ENCODE data around the gene SERTAD2.

Gene SERTAD2, protein sequence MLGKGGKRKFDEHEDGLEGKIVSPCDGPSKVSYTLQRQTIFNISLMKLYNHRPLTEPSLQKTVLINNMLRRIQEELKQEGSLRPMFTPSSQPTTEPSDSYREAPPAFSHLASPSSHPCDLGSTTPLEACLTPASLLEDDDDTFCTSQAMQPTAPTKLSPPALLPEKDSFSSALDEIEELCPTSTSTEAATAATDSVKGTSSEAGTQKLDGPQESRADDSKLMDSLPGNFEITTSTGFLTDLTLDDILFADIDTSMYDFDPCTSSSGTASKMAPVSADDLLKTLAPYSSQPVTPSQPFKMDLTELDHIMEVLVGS

DNA sequence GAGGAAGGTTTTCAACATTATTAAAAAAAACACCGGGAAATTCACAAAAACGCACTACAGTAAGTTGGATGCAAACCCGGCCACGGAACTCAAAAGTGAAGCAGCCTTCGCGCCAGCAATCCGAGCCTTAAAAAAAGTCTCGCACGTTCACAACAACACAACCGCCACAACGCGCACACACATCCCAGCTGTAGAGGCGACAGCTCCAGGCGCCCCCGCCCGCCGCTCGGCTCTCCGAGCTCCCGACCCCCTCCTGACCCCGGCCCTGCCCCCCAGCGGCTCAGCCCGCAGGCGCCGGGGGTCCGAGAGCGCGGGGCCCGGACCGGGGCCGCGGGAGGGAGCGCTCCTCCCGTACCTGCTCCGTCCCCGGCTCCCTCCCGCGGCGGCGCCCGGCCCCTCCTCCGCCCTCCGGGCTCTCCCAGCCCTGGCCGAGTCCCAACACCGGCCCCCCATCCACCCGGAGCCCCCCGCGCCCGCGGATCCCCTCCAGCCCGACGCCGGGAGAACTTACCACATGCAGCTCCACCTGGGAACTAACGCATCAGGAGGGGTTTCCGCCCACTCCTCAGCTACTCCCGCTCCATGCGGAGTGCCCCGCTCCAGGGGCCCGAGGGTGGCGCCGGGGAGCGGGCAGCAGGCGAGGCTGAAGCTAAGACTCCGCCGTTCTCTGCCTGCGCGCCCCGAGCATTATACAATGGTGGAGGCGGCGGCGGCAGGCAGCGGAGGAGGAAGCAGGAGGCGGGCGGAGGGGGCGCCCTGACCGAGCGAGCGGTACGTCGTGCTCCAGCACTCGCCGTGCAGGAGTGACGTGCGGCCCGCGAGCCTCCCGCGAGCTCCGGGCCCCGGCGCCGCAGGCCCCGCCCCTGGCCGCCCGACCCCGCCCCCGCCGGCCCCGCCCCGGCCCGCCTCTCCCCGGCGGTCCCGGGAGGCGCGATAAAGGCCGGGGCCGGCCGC, at the start of gene SERTAD2:
SERTAD2 (minus strand) TSS at position 805 of the 954 bp plus-strand sequence. CDS start 17,042 bp downstream, outside the sequence.
- peak within 1 kb of the TSS; percentile 96 for H3K27ac ChIP-seq
- TF ChIP-seq, protein P1, sequence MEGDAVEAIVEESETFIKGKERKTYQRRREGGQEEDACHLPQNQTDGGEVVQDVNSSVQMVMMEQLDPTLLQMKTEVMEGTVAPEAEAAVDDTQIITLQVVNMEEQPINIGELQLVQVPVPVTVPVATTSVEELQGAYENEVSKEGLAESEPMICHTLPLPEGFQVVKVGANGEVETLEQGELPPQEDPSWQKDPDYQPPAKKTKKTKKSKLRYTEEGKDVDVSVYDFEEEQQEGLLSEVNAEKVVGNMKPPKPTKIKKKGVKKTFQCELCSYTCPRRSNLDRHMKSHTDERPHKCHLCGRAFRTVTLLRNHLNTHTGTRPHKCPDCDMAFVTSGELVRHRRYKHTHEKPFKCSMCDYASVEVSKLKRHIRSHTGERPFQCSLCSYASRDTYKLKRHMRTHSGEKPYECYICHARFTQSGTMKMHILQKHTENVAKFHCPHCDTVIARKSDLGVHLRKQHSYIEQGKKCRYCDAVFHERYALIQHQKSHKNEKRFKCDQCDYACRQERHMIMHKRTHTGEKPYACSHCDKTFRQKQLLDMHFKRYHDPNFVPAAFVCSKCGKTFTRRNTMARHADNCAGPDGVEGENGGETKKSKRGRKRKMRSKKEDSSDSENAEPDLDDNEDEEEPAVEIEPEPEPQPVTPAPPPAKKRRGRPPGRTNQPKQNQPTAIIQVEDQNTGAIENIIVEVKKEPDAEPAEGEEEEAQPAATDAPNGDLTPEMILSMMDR (IDR thresholded peaks at IDR 0.05): peak; percentile 31
- no peak for TF ChIP-seq ZFX (IDR thresholded peaks at IDR 0.05; ENCODE audit: borderline replicate concordance)

DNA sequence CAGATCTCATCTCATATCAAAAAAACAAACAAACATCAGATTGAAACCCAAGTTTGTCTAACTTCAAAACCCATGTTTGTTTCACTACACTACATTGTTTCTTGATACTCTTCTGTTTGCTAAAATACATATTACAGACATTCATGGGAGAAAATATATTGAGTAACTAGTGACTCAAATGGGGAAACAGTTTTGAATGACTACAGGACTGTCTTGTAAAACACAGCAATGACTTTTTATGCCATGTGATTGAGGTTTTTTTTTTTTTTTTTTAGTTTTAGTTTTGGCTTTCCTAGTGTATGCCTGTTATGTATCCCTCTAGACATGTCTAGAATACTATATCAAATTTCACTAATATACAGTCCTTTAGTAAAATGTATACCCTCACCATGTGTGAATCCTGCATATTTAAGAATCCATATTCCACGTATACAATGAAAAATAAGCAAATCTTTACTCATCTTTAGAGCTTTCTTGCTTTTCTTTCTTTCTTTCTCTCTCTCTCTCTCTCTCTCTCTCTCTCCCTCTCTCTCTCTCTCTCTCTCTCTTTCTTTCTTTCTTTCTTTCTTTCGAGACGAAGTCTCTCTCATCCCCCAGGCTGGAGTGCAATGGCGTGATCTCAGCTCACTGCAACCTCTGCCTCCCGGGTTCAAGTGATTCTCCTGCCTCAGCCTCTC, 46.6 kb upstream of the SERTAD2 start:
- no peak overlapping the region for H3K27ac ChIP-seq
- no peak for TF ChIP-seq ZFX (IDR thresholded peaks at IDR 0.05; ENCODE audit: borderline replicate concordance)
- TF ChIP-seq, protein P1 (IDR thresholded peaks at IDR 0.05): no peak

DNA sequence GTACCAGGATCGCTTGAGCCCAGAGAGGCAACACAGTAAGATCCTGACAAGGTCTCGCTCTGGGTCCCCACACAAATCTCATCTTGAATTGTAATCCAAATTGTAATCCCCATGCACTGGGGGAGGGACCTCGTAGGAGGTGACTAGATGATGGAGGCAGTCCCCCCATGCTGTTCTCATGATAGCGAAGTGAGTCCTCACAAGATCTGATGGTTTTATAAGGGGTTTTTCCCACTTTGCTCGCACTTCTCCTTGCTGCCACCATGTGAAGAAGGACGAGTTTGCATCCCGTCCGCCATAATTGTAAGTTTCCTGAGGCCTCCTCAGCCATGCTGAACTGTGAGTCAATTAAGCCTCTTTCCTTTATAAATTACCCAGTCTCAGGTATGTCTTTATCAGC, 46.0 kb upstream of the SERTAD2 start:
- no peak overlapping the region for H3K27ac ChIP-seq
- no peak for TF ChIP-seq ZFX (IDR thresholded peaks at IDR 0.05; ENCODE audit: borderline replicate concordance)
- TF ChIP-seq, protein P1 (IDR thresholded peaks at IDR 0.05): no peak

DNA sequence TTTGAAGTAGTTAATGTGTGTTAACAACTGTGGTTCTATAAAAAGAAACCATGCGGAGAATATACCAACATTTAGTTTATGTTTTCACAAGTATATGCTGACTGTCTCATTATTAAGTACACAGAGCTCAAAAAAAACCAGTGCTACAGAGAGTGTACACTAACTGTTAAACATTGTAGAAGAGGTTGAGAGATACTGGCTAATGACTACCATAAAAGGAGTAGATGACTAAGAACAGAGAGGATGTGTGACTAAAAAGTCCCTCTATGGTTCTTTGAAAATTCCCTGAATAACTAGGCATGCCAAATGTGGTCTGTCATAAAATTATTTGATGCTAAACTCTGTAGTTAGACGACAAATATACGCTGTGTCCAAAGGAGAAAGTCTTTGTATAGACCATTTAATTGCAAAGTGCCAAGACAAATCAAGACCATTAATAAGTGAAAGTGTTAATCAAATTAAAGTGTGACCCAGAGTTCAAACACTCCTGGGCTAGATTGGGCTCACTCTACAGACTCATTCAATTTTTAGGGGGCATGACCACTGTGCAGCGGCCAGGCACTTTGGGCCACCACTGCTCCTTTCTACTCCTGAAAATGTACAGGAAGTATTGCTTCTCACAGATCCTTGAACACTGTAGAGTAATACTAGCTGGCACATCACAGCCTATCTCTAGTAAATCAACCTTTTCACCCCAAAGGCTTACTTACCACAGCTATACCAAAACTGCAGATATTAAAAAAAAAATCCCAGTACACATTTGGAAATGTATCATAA, 45.1 kb upstream of the SERTAD2 start:
- TF ChIP-seq ZFX (IDR thresholded peaks at IDR 0.05; ENCODE audit: borderline replicate concordance): no peak
- TF ChIP-seq, protein P1 (IDR thresholded peaks at IDR 0.05): no peak
- H3K27ac ChIP-seq: no peak overlapping the region

DNA sequence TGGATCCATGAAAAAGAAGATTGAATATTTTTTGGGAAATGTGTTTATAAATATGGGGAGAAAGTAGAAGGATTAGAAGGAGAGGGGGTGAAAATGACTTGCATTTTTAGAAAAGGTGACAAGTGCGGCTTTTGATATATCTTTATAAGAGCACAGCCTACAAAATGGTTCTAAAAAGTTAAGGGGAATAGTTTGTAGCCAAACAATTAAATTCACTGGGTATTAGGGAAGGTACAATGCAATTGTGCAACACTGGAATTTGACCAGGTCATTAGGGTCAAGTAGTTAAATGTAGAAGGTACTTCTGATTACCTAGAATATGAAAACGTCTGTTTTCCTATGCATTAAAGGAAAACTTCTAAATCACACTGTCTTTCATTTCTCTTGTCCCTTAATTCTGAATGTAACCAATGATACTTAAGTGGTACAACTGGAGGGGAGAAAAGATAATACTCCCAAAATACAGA, 44.5 kb upstream of the SERTAD2 start:
- TF ChIP-seq ZFX (IDR thresholded peaks at IDR 0.05; ENCODE audit: borderline replicate concordance): no peak
- TF ChIP-seq, protein P1 (IDR thresholded peaks at IDR 0.05): no peak
- no peak overlapping the region for H3K27ac ChIP-seq

DNA sequence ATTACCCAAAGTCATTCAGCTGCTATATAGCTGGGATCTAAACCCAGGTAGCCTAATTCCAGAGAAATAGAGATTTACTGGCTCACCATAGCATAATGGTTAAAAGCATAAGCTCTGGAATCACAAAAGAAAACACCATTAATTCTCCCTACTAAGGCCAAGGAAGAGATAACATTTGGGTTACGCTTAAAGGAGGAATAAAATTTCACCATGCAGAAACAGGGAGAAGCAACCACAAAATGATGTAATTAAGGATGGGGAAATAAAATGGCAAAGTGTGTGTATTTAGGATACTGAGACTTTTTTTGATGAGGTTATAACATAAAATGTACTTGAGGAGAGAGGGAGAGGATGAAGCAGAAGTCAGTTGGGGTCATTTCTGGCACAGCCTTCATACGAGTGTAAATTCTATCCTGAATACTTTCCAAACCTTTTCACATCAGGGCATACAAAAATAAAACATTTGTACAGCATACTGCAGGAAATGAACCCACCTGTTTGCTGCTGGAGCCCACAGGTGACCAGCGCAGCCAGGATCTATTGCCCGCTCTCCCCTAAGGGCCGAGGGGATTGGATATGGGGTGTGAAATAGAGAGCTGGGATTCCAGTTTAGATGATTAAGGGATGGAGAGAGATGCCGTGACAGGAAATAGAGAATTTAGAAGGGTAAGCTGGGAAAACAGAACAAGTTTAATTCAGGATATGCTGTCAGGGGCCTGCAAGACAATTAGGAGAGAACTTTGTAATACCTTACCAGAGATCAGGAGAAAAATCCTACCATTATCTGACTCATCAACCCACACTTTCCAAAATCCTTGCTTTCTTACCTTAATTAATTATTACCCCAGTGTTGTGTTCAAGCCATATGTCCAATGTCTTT, 43.8 kb upstream of the SERTAD2 start:
- no peak overlapping the region for H3K27ac ChIP-seq
- TF ChIP-seq, protein P1 (IDR thresholded peaks at IDR 0.05): no peak
- TF ChIP-seq ZFX (IDR thresholded peaks at IDR 0.05; ENCODE audit: borderline replicate concordance): no peak

Measured in 22Rv1 (cell line).